ENCODE results near the gene KCNT1.

The KCNT1 gene

DNA sequence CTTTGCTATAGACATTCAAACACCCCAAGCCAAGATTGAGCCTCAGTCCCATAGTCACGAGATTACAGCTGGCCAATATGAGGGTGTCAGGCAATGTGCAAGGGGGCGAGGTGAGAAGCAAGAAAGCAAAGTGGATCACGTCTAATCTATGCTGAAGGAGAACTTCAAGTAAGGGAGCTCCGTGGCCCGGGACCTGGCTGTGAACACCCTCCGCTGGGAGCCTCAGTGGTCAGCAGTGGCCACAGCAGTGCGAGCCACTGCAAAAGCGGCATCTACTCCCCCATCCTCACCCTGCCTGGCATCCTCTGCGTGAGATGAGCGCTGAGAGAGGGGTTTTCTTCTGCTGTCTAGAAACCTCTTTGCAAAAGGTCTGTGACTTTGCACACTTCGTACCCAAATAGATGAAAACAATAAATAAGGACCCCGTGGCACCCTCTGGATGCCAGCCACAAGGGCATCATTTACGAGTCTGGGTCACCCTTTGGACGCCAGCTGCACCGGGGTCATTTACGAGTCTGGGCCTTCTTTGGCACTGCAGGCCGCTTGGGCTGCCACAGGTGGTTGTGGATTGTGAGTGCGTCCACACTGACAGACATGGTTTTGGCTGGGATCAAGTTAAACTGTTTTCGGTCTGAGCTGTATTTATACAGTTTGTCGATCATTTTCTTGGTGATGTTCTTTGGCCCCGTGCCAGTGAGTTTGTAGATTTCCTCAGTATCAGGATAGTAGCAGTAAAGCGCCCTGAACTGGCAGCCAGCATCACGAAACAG lies 109.0 kb downstream of the KCNT1 start:
- no peak for DNase-seq (ENCODE audit: low read depth, low spot score)
- no peak overlapping the region for H3K4me3 ChIP-seq (ENCODE audit: low read depth, low read length)
- ChIA-PET CTCF (interaction anchor here (2.5 kb wide), 1 partner anchor 14 kb away, joined by 9 read pairs; no protein-coding TSS in a partner anchor), POLR2A (no interaction called here)
- TF ChIP-seq, protein P1, sequence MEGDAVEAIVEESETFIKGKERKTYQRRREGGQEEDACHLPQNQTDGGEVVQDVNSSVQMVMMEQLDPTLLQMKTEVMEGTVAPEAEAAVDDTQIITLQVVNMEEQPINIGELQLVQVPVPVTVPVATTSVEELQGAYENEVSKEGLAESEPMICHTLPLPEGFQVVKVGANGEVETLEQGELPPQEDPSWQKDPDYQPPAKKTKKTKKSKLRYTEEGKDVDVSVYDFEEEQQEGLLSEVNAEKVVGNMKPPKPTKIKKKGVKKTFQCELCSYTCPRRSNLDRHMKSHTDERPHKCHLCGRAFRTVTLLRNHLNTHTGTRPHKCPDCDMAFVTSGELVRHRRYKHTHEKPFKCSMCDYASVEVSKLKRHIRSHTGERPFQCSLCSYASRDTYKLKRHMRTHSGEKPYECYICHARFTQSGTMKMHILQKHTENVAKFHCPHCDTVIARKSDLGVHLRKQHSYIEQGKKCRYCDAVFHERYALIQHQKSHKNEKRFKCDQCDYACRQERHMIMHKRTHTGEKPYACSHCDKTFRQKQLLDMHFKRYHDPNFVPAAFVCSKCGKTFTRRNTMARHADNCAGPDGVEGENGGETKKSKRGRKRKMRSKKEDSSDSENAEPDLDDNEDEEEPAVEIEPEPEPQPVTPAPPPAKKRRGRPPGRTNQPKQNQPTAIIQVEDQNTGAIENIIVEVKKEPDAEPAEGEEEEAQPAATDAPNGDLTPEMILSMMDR (IDR thresholded peaks at IDR 0.05; ENCODE audit: insufficient read depth, low read length, missing control alignments): no peak

DNA sequence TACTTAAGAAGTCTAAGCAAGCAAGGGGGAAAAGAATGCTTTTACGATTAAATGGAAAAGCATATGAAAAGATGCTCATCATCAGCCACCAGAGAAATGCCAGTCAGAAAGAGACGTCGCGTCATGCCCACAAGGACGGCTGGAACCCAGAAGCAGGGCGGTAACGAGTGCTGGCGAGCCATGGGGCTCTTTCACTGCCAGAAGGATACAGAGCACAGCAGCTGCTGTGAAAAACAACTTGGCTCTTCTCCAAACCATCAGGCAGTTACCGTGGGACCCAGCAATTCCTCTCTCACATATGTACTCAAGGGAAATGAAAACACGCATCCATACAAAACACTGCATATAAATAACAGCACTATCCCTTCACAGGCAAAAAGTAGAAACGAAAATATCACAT lies 109.8 kb downstream of the KCNT1 start:
- ChIA-PET CTCF (interaction anchor here (2.5 kb wide), 1 partner anchor 14 kb away, joined by 9 read pairs; no protein-coding TSS in a partner anchor), POLR2A (no interaction called here)
- DNase-seq (ENCODE audit: low read depth, low spot score): no peak
- H3K4me3 ChIP-seq (ENCODE audit: low read depth, low read length): no peak overlapping the region
- TF ChIP-seq, protein P1 (IDR thresholded peaks at IDR 0.05; ENCODE audit: insufficient read depth, low read length, missing control alignments): no peak

GRCh38 chr9:135812961-135813360 lies 111.0 kb downstream of the KCNT1 start:
- no peak for DNase-seq (ENCODE audit: low read depth, low spot score)
- TF ChIP-seq, protein P1 (IDR thresholded peaks at IDR 0.05; ENCODE audit: insufficient read depth, low read length, missing control alignments): no peak
- POLR2A ChIA-PET: no interaction called here
- H3K4me3 ChIP-seq (ENCODE audit: low read depth, low read length): no peak overlapping the region
- CTCF ChIA-PET: interaction anchor here (2.5 kb wide), 1 partner anchor 15 kb away, joined by 9 read pairs; no protein-coding TSS in a partner anchor

- H3K4me3 ChIP-seq (ENCODE audit: low read depth, low read length): no peak overlapping the region
- POLR2A ChIA-PET: no interaction called here
- CTCF ChIA-PET: no interaction called here
- no peak for DNase-seq (ENCODE audit: low read depth, low spot score)
- TF ChIP-seq, protein P1 (IDR thresholded peaks at IDR 0.05; ENCODE audit: insufficient read depth, low read length, missing control alignments): no peak
Observed at GRCh38 chr9:135813671-135814290, 111.8 kb downstream of the KCNT1 start.

- no peak for DNase-seq (ENCODE audit: low read depth, low spot score)
- CTCF ChIA-PET: interaction anchor here (1.1 to 1.9 kb wide), 2 partner anchors 10 to 17 kb away, joined by 3 to 6 read pairs; no protein-coding TSS in a partner anchor
- POLR2A ChIA-PET: interaction anchor here (0.8 kb wide), 1 partner anchor 17 kb away, joined by 4 read pairs; no protein-coding TSS in a partner anchor
- no peak overlapping the region for H3K4me3 ChIP-seq (ENCODE audit: low read depth, low read length)
- TF ChIP-seq, protein P1 (IDR thresholded peaks at IDR 0.05; ENCODE audit: insufficient read depth, low read length, missing control alignments): no peak
Observed at GRCh38 chr9:135814421-135815095, 112.6 kb downstream of the KCNT1 start.

All from AG04449 (cell line).